ENCODE measurements around the gene PTPRF.

Gene PTPRF

DNA sequence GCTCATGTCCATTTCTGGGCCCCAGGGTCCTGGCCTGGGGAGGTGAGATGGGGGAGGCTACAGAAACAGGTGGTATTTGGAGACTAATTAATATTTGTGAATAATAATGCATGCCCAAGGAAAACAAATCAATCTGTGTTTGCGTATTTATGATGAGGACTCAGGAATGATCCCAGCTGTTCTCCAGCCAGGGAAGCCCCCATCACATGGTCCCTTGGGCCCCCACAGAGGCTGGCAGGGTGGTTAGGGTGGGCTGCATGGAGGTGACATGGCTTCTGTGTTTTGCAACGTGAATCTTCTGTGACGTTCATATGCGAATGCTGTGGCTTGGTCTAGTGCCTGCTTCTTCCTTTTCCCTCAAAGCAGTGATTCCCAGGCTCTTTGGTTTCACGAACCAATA lies 10.5 kb downstream of the PTPRF start:
- H3K4me3 ChIP-seq (ENCODE audit: low read length), result no peak overlapping the region
- TF ChIP-seq, protein P1, sequence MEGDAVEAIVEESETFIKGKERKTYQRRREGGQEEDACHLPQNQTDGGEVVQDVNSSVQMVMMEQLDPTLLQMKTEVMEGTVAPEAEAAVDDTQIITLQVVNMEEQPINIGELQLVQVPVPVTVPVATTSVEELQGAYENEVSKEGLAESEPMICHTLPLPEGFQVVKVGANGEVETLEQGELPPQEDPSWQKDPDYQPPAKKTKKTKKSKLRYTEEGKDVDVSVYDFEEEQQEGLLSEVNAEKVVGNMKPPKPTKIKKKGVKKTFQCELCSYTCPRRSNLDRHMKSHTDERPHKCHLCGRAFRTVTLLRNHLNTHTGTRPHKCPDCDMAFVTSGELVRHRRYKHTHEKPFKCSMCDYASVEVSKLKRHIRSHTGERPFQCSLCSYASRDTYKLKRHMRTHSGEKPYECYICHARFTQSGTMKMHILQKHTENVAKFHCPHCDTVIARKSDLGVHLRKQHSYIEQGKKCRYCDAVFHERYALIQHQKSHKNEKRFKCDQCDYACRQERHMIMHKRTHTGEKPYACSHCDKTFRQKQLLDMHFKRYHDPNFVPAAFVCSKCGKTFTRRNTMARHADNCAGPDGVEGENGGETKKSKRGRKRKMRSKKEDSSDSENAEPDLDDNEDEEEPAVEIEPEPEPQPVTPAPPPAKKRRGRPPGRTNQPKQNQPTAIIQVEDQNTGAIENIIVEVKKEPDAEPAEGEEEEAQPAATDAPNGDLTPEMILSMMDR (IDR thresholded peaks at IDR 0.05; ENCODE audit: insufficient read depth, low read depth, low read length, missing control alignments), result no peak
- DNase-seq (ENCODE audit: low read depth), result no peak

DNA sequence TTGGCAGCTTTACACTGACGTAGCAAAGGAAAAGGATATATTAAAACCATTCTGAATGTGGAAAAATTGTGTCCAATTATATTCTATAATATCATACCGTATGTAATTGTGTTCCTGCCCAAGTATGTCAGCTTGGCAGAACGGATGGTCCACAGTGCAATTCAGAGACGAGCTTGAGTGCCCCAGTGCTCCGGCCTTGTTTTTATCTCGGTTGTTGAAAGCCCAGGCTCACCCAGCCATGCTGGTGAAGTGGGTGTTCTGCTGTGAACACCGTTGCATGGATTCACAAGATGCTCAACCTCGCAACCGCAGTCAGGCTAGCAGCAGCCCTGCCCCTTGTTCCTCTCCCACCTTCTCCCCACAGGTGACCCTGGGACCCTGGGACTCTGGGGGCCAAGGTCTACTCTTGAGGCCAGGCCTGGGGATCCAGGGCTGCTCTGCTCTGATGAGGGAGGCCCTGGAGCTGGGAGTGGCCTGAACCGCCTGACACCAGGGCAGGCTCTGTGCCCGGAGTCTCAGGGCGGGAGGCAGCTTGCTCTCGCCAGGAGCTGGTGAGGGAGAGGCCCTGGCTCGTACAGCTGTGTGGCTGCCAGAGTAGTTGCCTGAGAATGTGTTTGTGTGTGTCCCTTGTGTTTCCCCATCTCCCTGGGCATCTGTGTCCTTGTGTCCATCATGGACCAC lies 11.2 kb downstream of the PTPRF start:
- DNase-seq (ENCODE audit: low read depth), result peak; percentile 51
- no peak overlapping the region for H3K4me3 ChIP-seq (ENCODE audit: low read length)
- TF ChIP-seq, protein P1 (IDR thresholded peaks at IDR 0.05; ENCODE audit: insufficient read depth, low read depth, low read length, missing control alignments), result no peak

DNA sequence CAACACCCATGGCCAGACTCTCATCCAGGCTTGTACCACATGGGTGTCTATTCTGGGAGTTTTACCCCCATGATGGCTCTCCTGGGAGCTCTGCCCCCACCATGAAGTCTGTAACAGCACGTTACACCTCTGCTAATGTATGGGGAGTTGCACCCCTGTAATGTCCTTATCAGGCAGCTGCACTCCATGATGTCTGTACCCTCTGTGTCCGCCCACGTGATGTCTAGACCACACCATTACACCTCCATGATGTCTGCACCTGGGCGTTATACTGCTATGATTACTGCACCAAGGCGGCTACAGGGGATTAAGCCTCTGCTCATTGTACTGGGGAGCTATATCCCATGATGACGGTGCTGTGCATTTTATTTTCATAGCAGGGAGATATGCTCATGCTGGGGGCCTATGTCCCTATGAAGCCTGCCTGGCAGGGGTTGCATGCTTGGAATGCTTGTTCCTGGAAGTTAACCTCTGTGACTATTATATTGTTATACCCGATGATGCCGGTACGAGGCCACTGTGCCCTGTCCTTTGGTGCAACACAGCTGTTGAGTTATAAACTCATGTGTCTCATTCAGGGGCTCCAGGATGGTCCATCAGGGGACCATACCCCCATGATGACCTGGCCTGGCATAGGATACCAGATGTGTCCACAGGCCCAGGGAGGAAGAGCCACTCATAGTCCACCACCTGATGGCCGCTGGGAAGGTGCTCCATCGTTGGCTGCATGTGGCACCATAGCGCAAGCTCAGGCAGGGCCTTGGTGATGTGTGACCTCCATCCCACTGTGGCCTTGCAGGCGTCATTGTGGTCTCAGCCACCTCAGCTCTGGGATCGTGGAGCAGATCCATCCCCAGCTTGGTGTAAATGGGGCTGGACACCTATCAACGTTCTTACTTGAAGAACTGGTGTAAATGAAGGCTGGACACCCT lies 12.1 kb downstream of the PTPRF start:
- DNase-seq (ENCODE audit: low read depth), result no peak
- TF ChIP-seq, protein P1 (IDR thresholded peaks at IDR 0.05; ENCODE audit: insufficient read depth, low read depth, low read length, missing control alignments), result no peak
- no peak overlapping the region for H3K4me3 ChIP-seq (ENCODE audit: low read length)

DNA sequence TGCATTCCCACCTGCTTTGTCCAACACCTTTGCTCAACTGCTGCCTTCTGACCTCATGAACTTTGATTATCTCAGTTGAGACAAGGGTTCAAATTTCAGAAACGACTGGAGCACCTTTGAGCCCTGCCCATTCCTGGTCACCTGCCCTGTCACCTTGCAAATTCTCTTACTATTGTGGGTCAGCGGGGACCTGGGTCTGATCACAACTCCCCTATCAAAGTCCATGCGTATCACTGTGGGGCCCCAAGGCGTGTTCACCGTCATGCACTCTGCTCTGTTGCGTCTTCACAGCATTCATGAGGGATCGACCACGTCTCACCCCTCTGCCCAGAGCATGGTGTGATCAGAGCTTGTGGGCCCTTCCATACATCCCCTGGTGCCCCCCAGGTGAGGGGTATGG lies 12.9 kb downstream of the PTPRF start:
- DNase-seq (ENCODE audit: low read depth), result no peak
- no peak overlapping the region for H3K4me3 ChIP-seq (ENCODE audit: low read length)
- TF ChIP-seq, protein P1 (IDR thresholded peaks at IDR 0.05; ENCODE audit: insufficient read depth, low read depth, low read length, missing control alignments), result no peak

DNA sequence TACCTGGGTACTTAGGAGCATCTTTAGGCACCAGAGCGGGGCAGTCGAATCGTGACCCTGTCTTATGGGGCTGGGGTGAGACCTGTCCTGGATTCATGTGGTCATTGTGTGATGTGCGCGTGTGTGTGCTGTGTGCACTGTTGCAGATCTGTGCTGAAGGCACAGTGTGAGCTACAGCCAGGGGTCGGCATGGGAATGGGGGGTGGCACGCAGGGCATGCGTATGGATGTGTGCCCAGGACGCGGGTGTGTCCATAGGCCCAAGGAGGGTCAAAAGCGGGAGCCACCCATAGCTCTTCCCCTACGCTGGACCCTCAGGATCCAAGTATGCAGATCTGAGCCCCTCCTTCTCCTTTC lies 14.6 kb downstream of the PTPRF start:
- no peak overlapping the region for H3K4me3 ChIP-seq (ENCODE audit: low read length)
- DNase-seq (ENCODE audit: low read depth), result no peak
- TF ChIP-seq, protein P1 (IDR thresholded peaks at IDR 0.05; ENCODE audit: insufficient read depth, low read depth, low read length, missing control alignments), result no peak

DNA sequence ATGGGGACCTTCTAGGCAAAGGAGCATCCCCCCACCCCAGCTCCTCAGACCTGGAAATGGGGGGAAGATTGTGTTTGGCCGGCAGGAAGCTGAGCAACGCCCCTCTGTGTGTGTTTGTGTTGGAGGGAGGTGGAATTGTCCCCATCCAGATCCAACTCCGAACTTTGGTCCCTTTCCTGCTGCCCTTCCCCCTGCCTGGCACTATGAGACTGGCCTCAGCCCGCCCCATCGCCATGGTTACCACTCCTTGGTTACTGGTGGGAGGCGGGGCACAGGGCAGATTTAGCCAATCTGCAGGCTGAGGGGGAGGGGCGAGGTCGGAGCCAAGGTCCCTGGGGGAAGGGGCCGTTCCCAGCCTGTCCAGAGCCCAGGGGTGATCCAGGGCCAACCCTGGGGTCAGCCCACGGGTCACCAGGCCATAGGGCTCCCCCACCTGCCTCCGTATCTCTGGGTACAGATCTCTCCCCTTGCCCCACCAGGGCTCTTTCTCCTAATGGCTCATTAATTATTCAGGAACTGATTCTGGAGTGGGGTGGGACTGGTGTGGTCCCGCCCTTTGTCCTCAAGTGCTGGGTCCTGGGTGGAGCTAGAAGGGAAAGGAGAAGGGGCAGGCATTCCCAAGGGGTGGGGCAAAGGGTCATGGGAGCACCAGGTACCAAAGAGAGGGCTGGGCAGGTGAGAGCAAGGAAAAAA lies 15.2 kb downstream of the PTPRF start:
- TF ChIP-seq, protein P1 (IDR thresholded peaks at IDR 0.05; ENCODE audit: insufficient read depth, low read depth, low read length, missing control alignments), result no peak
- DNase-seq (ENCODE audit: low read depth), result peak; percentile 62
- H3K4me3 ChIP-seq (ENCODE audit: low read length), result no peak overlapping the region

Measured in epithelial cell of esophagus (primary cell).